Stimulated activated CD8-positive, alpha-beta memory T cell treated with anti-CD3 and anti-CD28 coated beads, Interleukin-12 subunit alpha, Interleukin-12 subunit beta, amount 100 ng/mL, for 1 hour (primary cell): ENCODE measurements around the gene ZNF580.
A peak's percentile ranks its signal among the peaks of the same experiment; 100 is the strongest.

ENCODE experiments used
- DNase-seq: peaks from one replicate; pipeline ENCODE4 v3.0.0-alpha.2; 2020; ENCODE audit warnings: low read depth

ZNF580 gene

GRCh38 chr19:55640577-55641425 is at the start of gene ZNF580:
TSS of gene ZNF580 (plus strand) at chr19:55641002. CDS start at chr19:55642509, 1,507 bp downstream.
- no peak for DNase-seq

DNA sequence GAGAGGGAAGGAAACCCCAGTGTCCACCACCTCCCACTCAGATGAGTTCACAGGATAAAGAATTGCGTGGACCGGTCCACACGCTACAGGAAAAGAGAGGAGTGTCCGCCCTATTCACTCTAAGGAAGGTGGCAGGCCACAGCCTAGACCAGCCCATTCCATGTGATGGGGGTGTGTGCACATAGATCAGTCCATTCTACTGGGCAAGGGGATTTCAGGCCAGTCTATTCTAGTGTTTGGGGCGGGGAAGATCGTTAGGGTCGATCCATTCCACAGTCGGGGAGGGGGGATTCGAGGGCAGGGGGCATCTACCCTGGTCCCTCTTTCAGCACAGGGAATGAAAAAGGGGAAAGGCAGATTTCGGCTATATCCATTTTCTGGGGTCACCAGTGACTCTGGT is 49.2 kb upstream of the ZNF580 start:
- no peak for DNase-seq

- no peak for DNase-seq
Measured at GRCh38 chr19:55592391-55593090, 48.3 kb upstream of the ZNF580 start.

- no peak for DNase-seq
Measured at GRCh38 chr19:55593096-55593772, 47.6 kb upstream of the ZNF580 start.

DNA sequence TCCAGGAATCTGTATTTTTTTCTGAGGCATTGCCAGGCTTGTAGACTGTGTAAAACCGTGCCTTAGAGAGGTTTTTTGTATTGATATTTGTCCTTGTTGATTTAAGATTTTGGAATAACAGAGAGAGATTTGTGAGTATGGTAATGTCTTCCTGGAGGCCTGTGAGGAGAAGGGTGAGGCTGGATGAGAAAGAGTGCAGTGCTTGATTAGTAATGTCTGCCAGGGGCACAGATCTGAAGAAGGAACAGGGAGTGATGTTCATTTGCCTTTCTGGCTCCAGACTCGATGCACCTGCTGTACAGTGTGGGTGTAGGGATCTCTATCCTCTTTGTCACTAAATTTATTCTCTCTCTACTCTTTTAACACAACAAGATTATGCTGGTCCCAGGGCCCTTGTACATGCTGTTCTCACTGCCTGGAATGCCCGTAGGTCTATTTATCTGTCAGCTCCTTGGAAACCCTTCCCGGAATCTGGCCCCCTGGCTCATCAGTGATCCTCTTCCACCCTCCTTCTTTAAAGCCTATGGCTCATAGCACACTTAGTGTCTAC is 45.7 kb upstream of the ZNF580 start:
- no peak for DNase-seq

GRCh38 chr19:55596304-55596703 is 44.5 kb upstream of the ZNF580 start:
- no peak for DNase-seq

DNA sequence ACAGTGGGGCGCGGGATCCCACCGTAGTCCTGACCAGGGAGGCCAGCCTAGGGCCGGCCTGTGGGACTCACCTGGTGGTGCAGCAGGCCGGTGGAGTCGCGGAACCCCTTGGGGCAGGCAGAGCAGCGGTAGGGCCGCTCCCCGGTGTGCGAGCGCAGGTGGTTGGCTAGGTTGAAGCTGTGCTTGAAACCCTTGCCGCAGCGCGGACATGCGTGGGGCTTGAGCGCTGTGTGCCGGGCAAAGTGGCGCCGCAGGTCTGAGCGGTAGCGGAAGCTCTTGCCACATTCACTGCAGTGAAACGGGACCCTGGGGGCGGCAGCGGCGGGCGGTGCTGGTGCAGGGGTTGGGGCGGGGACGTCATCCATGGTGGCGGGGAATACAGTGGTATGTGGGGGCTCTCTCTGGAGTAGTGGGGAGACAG is 43.3 kb upstream of the ZNF580 start:
- no peak for DNase-seq

DNA sequence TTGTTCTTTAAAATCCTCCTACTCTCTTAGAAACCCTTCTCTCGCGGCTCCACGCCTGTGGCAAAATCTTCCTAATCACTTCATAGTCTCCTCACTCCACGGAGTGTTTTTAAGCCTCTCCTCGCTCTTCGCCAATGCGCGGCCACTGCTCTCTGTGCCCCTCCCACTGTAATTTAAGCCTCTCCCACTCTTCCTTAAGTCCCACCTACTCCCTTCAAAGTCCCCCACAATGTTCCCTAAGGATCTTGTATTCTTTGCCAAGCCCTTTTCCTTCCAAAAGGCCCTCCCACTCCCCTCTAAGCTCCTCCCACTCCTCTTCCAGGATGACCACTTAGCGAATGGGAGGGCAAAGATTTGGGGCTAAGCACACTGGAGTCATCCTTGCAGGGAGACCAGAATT is 42.8 kb upstream of the ZNF580 start:
- no peak for DNase-seq

DNA sequence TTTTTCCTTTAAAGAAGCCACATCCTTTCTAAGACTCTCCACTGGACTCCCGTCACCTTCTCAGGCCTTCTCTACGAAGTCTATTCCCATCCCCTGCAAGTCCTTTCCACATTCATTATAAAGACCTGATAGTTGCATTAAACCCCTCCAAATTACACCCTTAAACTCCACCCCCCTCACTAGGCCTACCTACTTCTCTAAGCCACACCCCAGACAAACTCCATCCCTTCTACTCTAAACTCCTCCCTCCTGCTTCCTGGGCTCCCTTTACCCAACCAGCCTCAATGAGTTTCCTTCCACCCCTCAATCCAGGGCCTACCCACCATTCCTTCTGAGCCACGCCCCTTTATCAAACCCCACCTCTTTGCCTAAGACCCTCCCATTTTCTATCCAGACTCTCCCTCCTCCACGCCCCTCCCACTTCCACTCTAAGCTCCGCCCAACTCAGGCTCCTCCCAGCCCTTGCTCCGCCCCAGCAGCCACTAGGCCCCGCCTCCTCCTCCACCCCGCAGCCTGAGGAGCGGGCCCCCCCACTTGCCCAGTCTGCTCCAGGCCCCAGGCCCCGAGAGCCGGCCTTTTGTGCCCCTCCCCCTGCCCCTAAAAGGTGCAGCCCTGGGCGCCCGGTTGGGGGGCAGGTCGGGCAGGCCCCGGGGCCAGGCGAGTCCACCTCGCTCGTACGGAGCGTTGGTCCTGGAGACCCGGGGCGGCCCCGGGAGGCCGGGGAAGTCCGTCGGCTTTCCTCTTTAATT is 41.9 kb upstream of the ZNF580 start:
- DNase-seq = peak; percentile 81

DNA sequence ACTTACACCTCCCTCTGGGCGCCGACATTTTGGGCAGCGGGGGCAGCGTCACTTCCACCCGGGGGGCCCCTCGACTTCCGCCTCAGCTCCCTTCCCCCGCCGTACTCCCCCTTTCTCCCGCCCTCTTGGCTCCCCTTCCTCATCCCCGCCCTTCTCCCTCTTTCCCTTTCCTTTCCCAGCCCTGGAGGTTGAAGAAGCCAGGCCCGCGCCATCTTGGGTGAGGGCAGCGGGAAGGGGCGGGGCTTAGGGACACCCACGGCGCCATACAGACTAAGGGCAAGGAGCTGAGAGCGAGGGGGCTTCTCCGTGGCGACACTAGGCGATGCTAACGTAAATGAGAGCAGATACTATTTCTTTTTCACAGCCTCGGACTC is 41.3 kb upstream of the ZNF580 start, which contains the start of gene FIZ1:
TSS of gene FIZ1 (minus strand) at position 50 of the 374 bp plus-strand sequence. CDS start 1,652 bp downstream, outside the sequence.
- peak; percentile 90 for DNase-seq

- peak; percentile 68 for DNase-seq
Measured at GRCh38 chr19:55599842-55600661, 40.8 kb upstream of the ZNF580 start, which contains the start of gene ZNF524. TSS of gene ZNF524 (plus strand) at chr19:55600288. CDS start at chr19:55602113, 1,825 bp downstream.

DNA sequence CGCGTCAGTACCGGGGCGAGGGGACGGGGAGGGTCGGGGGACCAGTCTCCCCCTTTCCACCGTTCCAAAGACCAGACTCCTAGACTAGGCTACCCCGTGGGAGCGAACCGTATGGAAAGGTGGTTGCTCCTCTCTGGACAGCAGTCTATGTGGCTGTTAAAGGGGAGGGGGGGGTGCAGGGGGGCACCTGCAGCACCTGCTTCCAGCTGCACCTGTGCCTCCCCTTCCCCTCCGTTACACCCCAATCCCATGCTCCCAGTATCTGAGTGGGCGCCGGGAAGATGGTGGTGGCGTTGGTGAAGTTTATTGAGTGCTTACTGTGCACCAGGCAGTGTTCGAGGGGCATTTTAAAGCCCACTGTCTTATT is 40.2 kb upstream of the ZNF580 start:
- no peak for DNase-seq

DNA sequence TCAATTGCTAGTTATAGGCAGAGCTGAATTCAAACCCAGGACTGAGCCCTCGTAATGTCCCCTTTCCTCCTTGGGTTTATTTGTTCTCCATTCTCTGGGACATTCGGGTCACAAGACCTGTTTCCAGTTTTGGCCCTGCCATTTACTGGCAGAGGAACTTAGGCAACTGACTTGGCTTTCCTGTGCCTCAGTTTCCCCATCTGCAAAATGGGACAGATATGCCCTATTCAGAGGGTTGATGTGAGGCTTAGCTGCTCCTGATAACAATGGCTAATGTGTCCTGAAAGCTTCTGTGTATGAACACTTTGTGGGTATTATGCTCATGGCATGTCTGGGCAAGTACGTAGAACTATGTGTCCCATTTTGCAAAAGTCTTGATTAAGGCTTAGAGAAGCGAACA is 39.7 kb upstream of the ZNF580 start:
- DNase-seq = no peak

DNA sequence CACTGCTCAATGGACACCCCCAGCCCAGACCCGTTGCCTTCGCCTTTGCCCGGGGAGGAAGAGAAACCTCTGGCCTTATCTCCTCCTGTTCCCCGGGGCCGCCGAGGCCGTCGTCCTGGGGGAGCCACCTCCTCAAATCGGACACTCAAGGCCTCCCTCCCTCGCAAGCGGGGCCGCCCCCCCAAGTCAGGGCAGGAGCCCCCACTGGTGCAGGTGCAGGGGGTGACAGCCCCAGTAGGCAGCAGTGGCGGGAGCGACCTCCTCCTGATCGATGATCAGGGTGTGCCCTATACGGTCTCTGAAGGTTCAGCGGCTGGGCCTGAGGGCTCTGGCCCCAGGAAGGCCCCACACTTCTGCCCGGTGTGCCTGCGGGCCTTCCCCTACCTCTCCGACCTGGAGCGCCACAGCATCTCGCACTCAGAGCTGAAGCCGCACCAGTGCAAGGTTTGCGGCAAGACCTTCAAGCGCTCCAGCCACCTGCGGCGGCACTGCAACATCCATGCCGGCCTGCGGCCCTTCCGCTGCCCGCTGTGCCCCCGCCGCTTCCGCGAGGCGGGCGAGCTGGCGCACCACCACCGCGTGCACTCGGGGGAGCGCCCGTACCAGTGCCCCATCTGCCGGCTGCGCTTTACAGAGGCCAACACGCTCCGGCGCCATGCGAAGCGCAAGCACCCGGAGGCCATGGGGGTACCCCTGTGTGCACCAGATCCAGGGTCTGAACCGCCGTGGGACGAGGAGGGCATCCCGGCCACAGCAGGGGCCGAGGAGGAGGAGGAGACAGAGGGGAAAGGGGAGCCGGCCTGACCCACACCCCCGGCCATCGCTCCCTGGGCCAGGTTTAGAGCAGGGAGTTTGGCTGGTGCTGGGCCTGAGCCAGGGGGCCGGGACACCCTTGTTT is 38.4 kb upstream of the ZNF580 start:
- no peak for DNase-seq

- no peak for DNase-seq
Measured at GRCh38 chr19:55603115-55603514, 37.7 kb upstream of the ZNF580 start.

- DNase-seq = no peak
Measured at GRCh38 chr19:55603581-55604292, 37.1 kb upstream of the ZNF580 start.

DNA sequence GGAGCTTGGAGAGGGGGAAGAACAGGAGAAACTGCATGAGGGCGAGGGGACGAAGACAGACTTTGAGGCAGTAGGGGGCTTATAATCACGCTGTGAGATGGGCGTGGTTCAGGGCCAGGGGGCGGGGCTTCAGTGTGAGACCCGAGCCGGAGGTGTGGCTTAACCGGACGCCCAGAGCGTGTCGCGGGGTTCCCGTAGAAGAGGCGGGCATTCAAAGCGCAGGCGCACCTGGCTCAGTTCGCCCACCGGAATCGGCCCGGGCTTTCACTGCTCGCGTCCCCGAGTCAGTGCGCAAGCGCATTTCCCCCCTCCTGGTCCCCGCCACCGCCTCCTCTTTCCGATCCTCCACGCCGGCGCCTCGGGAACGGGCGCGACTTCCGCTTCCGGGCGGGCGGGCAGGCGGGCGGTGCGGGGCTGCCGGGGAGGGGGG is 35.6 kb upstream of the ZNF580 start:
- DNase-seq = peak; percentile 98

DNA sequence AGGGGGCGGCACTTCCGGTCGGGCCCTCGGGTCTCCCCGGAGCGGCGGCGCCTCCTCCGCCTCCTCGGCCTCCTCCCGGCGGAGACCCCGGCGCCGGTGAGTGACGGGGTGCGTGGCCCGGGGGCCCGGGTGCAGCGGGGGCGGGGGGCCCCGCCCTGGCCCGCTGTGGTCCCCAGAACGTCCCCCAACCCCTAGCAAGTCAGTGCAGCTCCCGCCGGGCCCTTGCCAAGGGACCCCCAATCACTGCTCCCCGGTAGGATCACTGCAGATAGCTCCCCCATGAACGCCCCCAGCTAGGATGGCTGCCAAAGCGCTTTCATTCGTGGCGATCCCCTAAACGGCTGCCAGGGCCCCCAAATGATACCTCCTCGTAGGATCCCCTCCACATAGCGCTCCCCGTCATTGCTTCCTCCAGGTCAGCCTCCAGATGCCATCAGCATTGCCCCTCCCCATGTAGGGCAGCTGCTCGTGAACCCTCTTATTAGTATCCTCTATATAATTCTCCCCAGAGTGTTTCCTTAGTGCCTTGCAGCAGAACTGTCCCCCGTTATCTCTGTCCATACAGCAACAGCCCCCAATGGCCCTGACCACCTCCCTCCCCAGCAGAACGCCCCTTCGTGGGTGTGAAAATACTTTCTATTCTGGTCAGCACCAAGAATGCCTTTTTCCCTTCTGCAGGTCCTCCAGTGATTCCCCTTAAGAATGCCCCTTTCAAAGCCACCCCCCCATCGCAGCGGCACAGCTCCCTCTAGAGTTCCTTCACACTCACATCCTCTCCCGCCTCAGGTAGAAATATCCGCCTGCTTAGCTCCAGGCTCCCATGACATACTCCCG is 34.9 kb upstream of the ZNF580 start, which contains the start of gene ZNF865:
TSS of gene ZNF865 (plus strand) at position 11 of the 834 bp plus-strand sequence. CDS start 7,972 bp downstream, outside the sequence.
- peak; percentile 56 for DNase-seq
